GM12892 (cell line): Measurements from ENCODE around the gene KIRREL3.

Experiments
- DNase-seq: peaks from one replicate; pipeline ENCODE4 v3.0.0; 2011; ENCODE audit not compliant: insufficient read length
- FAIRE-seq: peaks from 2 replicates; lab custom pipeline; 2011; peaks lifted over from hg19 to GRCh38; lab: Jason Lieb, UNC
- POLR2A ChIP-seq: IDR thresholded peaks from 2 replicates; pipeline ENCODE4 v1.6.1; 2011; ENCODE audit warnings: low read depth, low read length, control low read depth
- POLR2AphosphoS5 ChIP-seq: IDR thresholded peaks from 2 replicates; pipeline ENCODE4 v1.6.1; 2011; ENCODE audit warnings: low read depth, low read length, control low read depth
- TAF1 ChIP-seq: IDR thresholded peaks from 2 replicates; pipeline ENCODE4 v1.6.1; 2011; ENCODE audit warnings: low read depth, mild to moderate bottlenecking, control low read depth, low read length, borderline replicate concordance

The KIRREL3 gene

DNA sequence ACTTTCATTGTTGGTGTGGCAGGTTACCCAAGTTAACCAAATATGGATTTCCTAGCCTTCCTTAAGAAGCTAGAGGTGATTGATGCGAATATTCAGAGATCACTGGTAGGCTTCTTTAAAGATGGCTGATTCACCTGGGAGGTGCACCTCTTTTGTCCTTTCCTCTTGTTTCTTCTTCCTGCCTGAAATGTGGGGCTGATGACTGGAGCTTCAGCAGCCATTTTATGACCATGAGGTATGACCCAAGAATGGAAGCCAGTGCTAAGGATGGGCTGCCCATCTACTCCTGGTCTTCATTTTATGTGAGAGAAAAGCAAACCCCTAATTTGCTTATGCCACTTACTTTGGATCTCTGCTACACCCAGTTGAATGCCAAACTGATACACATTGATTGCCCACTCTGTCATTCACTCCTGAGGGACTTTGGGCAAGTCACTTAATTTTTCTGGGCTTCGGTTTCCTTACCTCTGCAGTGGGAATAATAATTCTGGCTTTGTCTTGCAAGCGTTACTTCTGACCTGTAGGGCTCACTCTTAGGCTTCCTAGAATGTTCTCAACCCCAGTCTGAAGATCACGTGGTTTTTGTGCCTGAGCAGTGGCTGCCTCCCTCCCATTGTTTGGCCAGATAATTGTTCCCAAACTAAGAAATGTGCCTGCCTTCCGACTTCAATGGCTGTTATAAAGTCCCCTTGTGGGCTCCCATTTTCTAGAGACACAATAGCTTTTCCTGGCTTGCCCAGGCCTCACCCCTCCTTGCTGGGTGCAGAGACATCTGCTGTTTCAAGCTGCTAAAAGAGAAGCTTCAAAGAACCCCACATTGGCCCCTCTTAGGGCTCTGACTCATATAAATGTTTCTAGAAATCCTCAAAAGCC is 402.0 kb downstream of the KIRREL3 start:
- no peak for FAIRE-seq
- no peak for DNase-seq
- TF ChIP-seq TAF1, result no peak
- no peak for TF ChIP-seq POLR2AphosphoS5
- no peak for TF ChIP-seq POLR2A

GRCh38 chr11:126597041-126597440 is 403.5 kb downstream of the KIRREL3 start:
- TF ChIP-seq TAF1 (no peak), POLR2AphosphoS5 (no peak), POLR2A (no peak)
- FAIRE-seq, result no peak
- no peak for DNase-seq

DNA sequence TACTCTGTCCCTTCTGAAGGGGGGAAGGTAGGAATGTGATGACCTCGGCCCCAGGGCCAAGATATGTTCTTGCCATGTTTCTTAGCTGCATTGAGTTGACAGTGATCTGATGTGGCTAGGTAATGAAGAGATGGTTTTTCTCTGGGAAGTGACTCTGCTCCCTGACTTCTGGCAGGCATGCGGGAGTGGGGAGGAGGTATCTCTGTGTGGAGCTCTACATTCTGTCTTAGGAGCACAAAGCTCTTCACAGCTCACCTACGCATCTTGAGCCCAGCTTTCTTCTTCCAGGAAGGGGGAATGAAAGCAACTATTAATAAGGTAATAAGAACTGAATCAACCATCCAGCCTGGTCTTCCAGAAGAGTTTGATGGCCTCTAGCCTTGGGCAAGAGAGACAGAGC is 404.1 kb downstream of the KIRREL3 start:
- FAIRE-seq, result no peak
- TF ChIP-seq POLR2A (no peak), TAF1 (no peak), POLR2AphosphoS5 (no peak)

DNA sequence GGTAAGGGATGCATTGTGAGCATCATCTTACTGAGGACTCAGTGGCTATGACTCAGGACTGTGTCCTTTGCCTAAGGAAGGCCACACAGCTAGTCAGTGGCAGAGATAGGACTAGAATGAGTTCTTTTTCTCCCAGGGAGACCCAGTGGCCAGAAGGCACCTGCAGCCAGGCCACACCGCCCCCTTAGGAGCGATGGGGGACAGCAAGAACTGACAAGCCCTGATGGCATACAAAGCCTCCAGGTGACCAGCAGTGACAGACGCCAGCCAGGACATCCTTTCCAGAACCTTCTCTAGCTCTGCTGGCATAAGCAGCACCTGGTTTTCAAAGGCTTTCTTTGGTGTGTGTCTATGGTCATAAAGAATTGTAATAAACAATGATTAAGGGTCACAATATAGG is 405.0 kb downstream of the KIRREL3 start:
- DNase-seq, result no peak
- no peak for FAIRE-seq

More for the DNA sequence above, 404.1 kb downstream of the KIRREL3 start:
- DNase-seq, result no peak

GRCh38 chr11:126594921-126595367 is 405.6 kb downstream of the KIRREL3 start:
- TF ChIP-seq POLR2AphosphoS5 (no peak), POLR2A (no peak)
- FAIRE-seq (no peak), DNase-seq (no peak)

More for the DNA sequence above, 405.0 kb downstream of the KIRREL3 start:
- TF ChIP-seq POLR2A (no peak), TAF1 (no peak), POLR2AphosphoS5 (no peak)

GRCh38 chr11:126592496-126593410 is 407.8 kb downstream of the KIRREL3 start:
- no peak for FAIRE-seq
- DNase-seq, result no peak
- no peak for TF ChIP-seq POLR2A
- TF ChIP-seq TAF1, result no peak
- TF ChIP-seq POLR2AphosphoS5, result no peak

GRCh38 chr11:126591966-126592489 is 408.5 kb downstream of the KIRREL3 start:
- no peak for FAIRE-seq
- no peak for DNase-seq
- no peak for TF ChIP-seq POLR2AphosphoS5
- no peak for TF ChIP-seq POLR2A
- TF ChIP-seq TAF1, result no peak

DNA sequence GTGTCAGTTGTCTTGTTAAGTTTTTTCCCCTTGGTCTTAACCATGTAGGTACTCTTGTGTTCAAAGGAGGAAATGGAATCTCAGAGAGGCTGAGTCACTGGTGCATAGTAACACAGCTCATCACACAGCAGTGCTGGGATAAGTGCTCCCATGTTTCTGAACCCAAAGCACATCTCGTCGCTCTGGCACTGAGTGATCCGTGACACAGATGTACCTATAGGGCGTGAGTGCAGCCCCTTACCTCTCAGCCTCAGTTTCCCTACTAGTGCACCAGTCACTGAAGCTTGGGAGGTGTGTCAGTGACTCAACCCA is 411.1 kb downstream of the KIRREL3 start:
- no peak for TF ChIP-seq POLR2A
- TF ChIP-seq POLR2AphosphoS5, result no peak
- no peak for TF ChIP-seq TAF1
- FAIRE-seq (no peak), DNase-seq (no peak)

DNA sequence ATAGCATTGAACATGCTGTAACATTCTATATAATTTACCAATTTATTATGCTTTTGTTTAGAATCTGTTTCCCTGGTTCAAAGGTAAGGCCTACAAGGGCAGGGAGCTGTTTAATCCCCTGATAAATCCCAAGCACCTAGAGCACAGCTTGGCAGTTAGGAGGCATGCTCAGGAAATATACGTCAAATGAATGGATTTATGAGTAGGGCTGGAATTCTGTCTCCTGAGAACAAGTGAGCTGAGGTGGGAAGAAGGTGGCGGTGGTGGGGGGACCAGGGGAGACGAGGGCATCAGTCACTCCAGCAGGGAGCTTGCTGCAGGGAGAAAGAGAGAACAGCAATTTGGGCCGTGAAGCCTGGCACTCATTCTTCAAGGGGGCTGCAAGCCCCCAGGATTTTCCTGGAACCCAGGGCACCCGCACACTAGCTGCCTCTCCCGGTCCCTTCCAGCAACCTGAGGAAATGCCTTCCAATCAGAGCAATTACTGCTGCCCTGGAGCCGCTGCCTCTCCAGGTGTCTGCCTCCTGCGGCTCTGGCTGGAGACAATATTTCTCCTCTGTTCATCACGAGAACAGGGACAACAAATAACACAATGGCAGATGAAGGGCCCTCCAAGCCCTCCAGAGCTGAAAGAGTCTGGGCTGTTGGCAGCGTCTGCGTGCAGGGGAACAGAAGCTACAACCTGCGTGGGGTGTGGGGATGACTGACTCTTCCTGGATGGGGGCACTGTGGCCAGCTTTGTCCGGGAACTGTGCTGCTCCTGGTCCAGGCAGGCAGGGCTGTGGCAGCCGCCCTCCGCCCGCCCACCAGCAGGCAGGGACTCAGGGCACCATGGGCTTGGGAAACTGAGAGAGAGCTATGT is 411.7 kb downstream of the KIRREL3 start:
- DNase-seq, result no peak
- FAIRE-seq, result no peak
- TF ChIP-seq TAF1, result no peak
- TF ChIP-seq POLR2A, result no peak
- TF ChIP-seq POLR2AphosphoS5, result no peak

- no peak for DNase-seq
Observed at GRCh38 chr11:126587541-126587940, 413.0 kb downstream of the KIRREL3 start.

More at GRCh38 chr11:126587541-126587940, 413.0 kb downstream of the KIRREL3 start:
- no peak for FAIRE-seq
- no peak for TF ChIP-seq TAF1
- TF ChIP-seq POLR2A, result no peak
- no peak for TF ChIP-seq POLR2AphosphoS5
